K562 (cell line): ENCODE measurements around the gene ABCC11. TPM values are rescaled to one million over a fixed set of nuclear protein-coding genes. Genes with fewer than 3 reads are reported as not detected.

Experiments
- ATAC-seq: fragments of 200-7000 bp; cut with Tn5 transposase; 3 replicates; pipeline ENCODE4 v1.9.1; 2020; ENCODE audit warnings: moderate library complexity
- BruUV-seq: library from RNA; stranded (reverse); fragments of 400-500 nt; replicated peaks from 2 replicates; lab custom pipeline; 2021; lab: Mats Ljungman, UMichigan
- CTCF ChIA-PET: fragments of 300-600 bp; formaldehyde crosslinking; extraction: SDS; loops from one replicate; lab custom pipeline; 2021; ENCODE audit warnings: low intra/inter-chr PET ratio; lab: Yijun Ruan, JAX
- POLR2A ChIA-PET: fragments of 300-600, 350-650 bp; sonication (Branson Sonifier 250); formaldehyde crosslinking; extraction: SDS; loops from one replicate; lab custom pipeline; 2021; ENCODE audit warnings: antibody characterized with exemption, inconsistent platforms; lab: Yijun Ruan, JAX
- DNase-seq, 4 experiments: peaks; one replicate each; pipeline versions ENCODE4 v3.0.0 to v3.0.0-alpha.2; 2011 to 2018; ENCODE audit warnings: low spot score in 3 of 4, mixed read lengths in 3 of 4; ENCODE audit errors: extremely low read depth in 1 of 4
- FAIRE-seq: peaks from 2 replicates; lab custom pipeline; 2011; peaks lifted over from hg19 to GRCh38; lab: Jason Lieb, UNC
- H2AFZ ChIP-seq: 2 replicates; pipeline ENCODE4 v1.6.0; 2011; ENCODE audit warnings: low read depth, low read length, control low read depth, inconsistent platforms
- H3K27ac ChIP-seq: fragments of 200-600 bp; 3 replicates; pipeline ENCODE4 v1.8.0; 2011; ENCODE audit warnings: low read depth, mild to moderate bottlenecking, control low read depth, inconsistent platforms, low read length, moderate library complexity, mixed read lengths; ENCODE audit errors: extremely low read depth
- H3K27me3 ChIP-seq, 2 experiments: fragments of 300-600 bp in 1 of 2; 2 replicates in 1 of 2; 3 replicates in 1 of 2; pipeline versions ENCODE4 v1.6.0 to v1.8.0; 2011; ENCODE audit warnings: inconsistent platforms in 2 of 2, low read length in 2 of 2, mild to moderate bottlenecking in 1 of 2, mixed read lengths in 1 of 2, moderate library complexity in 1 of 2; ENCODE audit not compliant: control insufficient read depth in 2 of 2, insufficient read depth in 2 of 2
- H3K36me3 ChIP-seq: fragments of 300-600 bp; 3 replicates; pipeline ENCODE4 v1.8.0; 2011; ENCODE audit warnings: mild to moderate bottlenecking, low read length, inconsistent platforms; ENCODE audit not compliant: control insufficient read depth, insufficient read depth
- H3K4me1 ChIP-seq, 2 experiments: fragments of 200-600 bp in 1 of 2; replicated peaks in 1 of 2; 2 replicates in 1 of 2; 3 replicates in 1 of 2; pipeline versions ENCODE4 v1.5.1 to v1.8.0; 2011; ENCODE audit warnings: inconsistent platforms in 2 of 2, low read length in 2 of 2, mild to moderate bottlenecking in 1 of 2, mixed read lengths in 1 of 2, moderate library complexity in 1 of 2; ENCODE audit not compliant: control insufficient read depth in 2 of 2, insufficient read depth in 2 of 2
- H3K4me2 ChIP-seq: 2 replicates; pipeline ENCODE4 v1.6.1; 2011; ENCODE audit warnings: low read length, control low read depth, inconsistent platforms, mixed read lengths; ENCODE audit not compliant: insufficient read depth
- H3K4me3 ChIP-seq: fragments of 200-600 bp; sonication (generic), shearing (Covaris generic); 2 replicates; pipeline ENCODE4 v1.5.1; 2016; ENCODE audit warnings: control low read depth, inconsistent platforms
- H3K79me2 ChIP-seq: fragments of 200-600 bp; 3 replicates; pipeline ENCODE4 v1.8.0; 2011; ENCODE audit warnings: low read length, inconsistent platforms; ENCODE audit not compliant: control insufficient read depth, insufficient read depth
- H3K9ac ChIP-seq, 2 experiments: 2 replicates each; pipeline versions ENCODE4 v1.6.0 to v1.6.1; 2011; ENCODE audit warnings: low read depth in 2 of 2, low read length in 2 of 2, control low read depth in 1 of 2, inconsistent platforms in 1 of 2, mild to moderate bottlenecking in 1 of 2, mixed read lengths in 1 of 2; ENCODE audit not compliant: insufficient read depth in 1 of 2
- H3K9me1 ChIP-seq: one replicate; pipeline ENCODE4 v1.6.0; 2011; ENCODE audit warnings: inconsistent platforms, mild to moderate bottlenecking, low read length, moderate library complexity; ENCODE audit not compliant: control insufficient read depth, insufficient read depth
- H3K9me3 ChIP-seq: replicated peaks from 2 replicates; pipeline ENCODE4 v1.5.1; 2011; ENCODE audit warnings: low read depth, low read length, inconsistent platforms; ENCODE audit not compliant: control insufficient read depth, insufficient read depth
- H4K20me1 ChIP-seq: replicated peaks from 2 replicates; pipeline ENCODE4 v1.6.1; 2011; ENCODE audit warnings: low read length, inconsistent platforms, mixed read lengths; ENCODE audit not compliant: control insufficient read depth, insufficient read depth
- FOXP1 ChIP-seq: sonication (generic); formaldehyde crosslinking; IDR thresholded peaks from 2 replicates; pipeline ENCODE4 v1.8.0; 2022; ENCODE audit warnings: mild to moderate bottlenecking, missing genetic modification reagents
- HMGXB4 ChIP-seq: sonication (generic); formaldehyde crosslinking; IDR thresholded peaks from 2 replicates; pipeline ENCODE4 v1.8.1; 2023; ENCODE audit warnings: mild to moderate bottlenecking, missing genetic modification reagents
- KAT7 ChIP-seq: sonication (generic); formaldehyde crosslinking; IDR thresholded peaks from 2 replicates; pipeline ENCODE4 v1.8.0; 2022; ENCODE audit warnings: missing genetic modification reagents, mild to moderate bottlenecking, borderline replicate concordance
- KHSRP ChIP-seq: fragments of 450-650 bp; IDR thresholded peaks from 2 replicates; pipeline ENCODE4 v1.6.1; 2017
- NCOA2 ChIP-seq, 2 experiments: fragments of 450-650 bp; IDR thresholded peaks; 2 replicates each; pipeline ENCODE4 v1.6.1; 2018; ENCODE audit warnings: mild to moderate bottlenecking in 2 of 2, moderate library complexity in 1 of 2; ENCODE audit not compliant: partially characterized antibody in 2 of 2
- POLR2H ChIP-seq: IDR thresholded peaks from 2 replicates; pipeline ENCODE4 v1.6.1; 2016; ENCODE audit warnings: missing genetic modification characterization, low read depth, mild to moderate bottlenecking, control low read depth, missing compliant biosample characterization, moderate library complexity
- TAL1 ChIP-seq: fragments of 450-650 bp; IDR thresholded peaks from 2 replicates; pipeline ENCODE4 v1.6.1; 2016; ENCODE audit warnings: mild to moderate bottlenecking
- ZBTB1 ChIP-seq: sonication (generic); formaldehyde crosslinking; IDR thresholded peaks from 2 replicates; pipeline ENCODE4 v1.8.1; 2023; ENCODE audit warnings: missing genetic modification reagents, low read depth, mild to moderate bottlenecking, borderline replicate concordance
- ZBTB40 ChIP-seq, 2 experiments: fragments of 450-650 bp in 1 of 2; sonication (generic) in 1 of 2; formaldehyde crosslinking in 1 of 2; IDR thresholded peaks; 2 replicates each; pipeline versions ENCODE4 v1.7.1 to v1.9.0; 2016 to 2022; ENCODE audit warnings: inconsistent platforms in 1 of 2, mild to moderate bottlenecking in 1 of 2, missing genetic modification reagents in 1 of 2
- ZNF41 ChIP-seq: fragments of 250-450 bp; sonication (Bioruptor Pico); conservative IDR thresholded peaks from 2 replicates; pipeline ENCODE4 v1.4.0; 2020; ENCODE audit warnings: mild to moderate bottlenecking
- ZNF584 ChIP-seq: fragments of 200-800 bp; sonication (Bioruptor generic); IDR thresholded peaks from 2 replicates; pipeline ENCODE4 v1.6.1; 2016; ENCODE audit warnings: low read depth, mild to moderate bottlenecking, missing genetic modification characterization, missing compliant biosample characterization
- WGBS: fragments of 100-300 bp; shearing (Covaris generic); methylation state at CpG from one replicate; pipeline ENCODE4 v1.1.6; 2016; ENCODE audit warnings: low coverage, mixed read lengths; ENCODE audit not compliant: insufficient coverage; ENCODE audit errors: missing lambda C conversion rate; 5-methylcytosine and 5-hydroxymethylcytosine counted together
- in situ Hi-C: fragments of 300-500 bp; cut with MboI; formaldehyde crosslinking; loops from 4 replicates; pipeline ENCODE4 v1.15.0; 2018; ENCODE audit warnings: inconsistent platforms, mixed read lengths
- intact Hi-C: fragments of 100-400 bp; cut with micrococcal nuclease; formaldehyde crosslinking; loops from 2 replicates; pipeline ENCODE4 v1.14.2; 2022
- polyA plus RNA-seq, 8 experiments: library from polyadenylated mRNA; depleted of rRNA in 4 of 8; stranded (reverse) in 5 of 8; unstranded in 3 of 8; fragments of >200 nt; fragmentation: Nextera tagmentation in 2 of 8; fragmentation: Illumina TruSeq in 1 of 8; extraction: Ambion mirVana in 2 of 8; extraction: Trizol in 1 of 8; gene quantifications; 2 replicates each; pipeline versions ENCODE4 v1.2.1 to v1.2.3, GENCODE V29; 2011 to 2014; ENCODE audit warnings: inconsistent platforms in 1 of 8, missing spikeins in 1 of 8
- total RNA-seq, 7 experiments: library from RNA; depleted of rRNA in 6 of 7; stranded (reverse); fragments of >200 nt in 6 of 7; fragmentation: Illumina TruSeq in 2 of 7; extraction: Trizol in 2 of 7; gene quantifications; 2 replicates each; pipeline versions ENCODE4 v1.2.1 to v1.2.3, GENCODE V29; 2011 to 2021; ENCODE audit warnings: low replicate concordance in 1 of 7

ABCC11 gene
- total and polyA plus RNA-seq, 9 of the 15 experiments (the other 6 are each of a cell fraction or from before 2014, with no cell fraction given), result 0.04 to 0.14 (median 0.04) TPM; not detected in 6

- no peaks in the 10 kb centered on the region for H3K4me1 ChIP-seq
- DNase-seq, result no peak
- H3K27me3 ChIP-seq, result peaks cover 0 to 21% of the 10 kb centered on the region in 2 experiments; a peak in 3 of 5 replicates
- no peak for FAIRE-seq
- H3K36me3 ChIP-seq, result no peaks in the 10 kb centered on the region
- H3K9me1 ChIP-seq, result peaks cover 3% of the 10 kb centered on the region
- intact Hi-C loops, result no loop called here
- H3K9me3 ChIP-seq, result no peaks in the 10 kb centered on the region
- no peak overlapping the region for H3K9ac ChIP-seq
- 0% methylated on average over 5 of the region's 5 CpGs for WGBS
- H3K79me2 ChIP-seq, result no peaks in the 10 kb centered on the region
- no TSS peak for BruUV-seq
- no peak overlapping the region for H2AFZ ChIP-seq
- H4K20me1 ChIP-seq, result no peaks in the 10 kb centered on the region
- CTCF ChIA-PET, result no interaction called here
- no peak overlapping the region for H3K27ac ChIP-seq
- H3K4me3 ChIP-seq, result no peak overlapping the region
- in situ Hi-C loops, result no loop called here
- H3K4me2 ChIP-seq, result no peak overlapping the region
- POLR2A ChIA-PET, result interaction anchor here (0.6 kb wide), 1 partner anchor 409 kb away, joined by 3 read pairs; no protein-coding TSS in a partner anchor
- ATAC-seq, result no peak
- TF ChIP-seq ZBTB1 (CRISPR knock-in tag), result no peak
- no peak for TF ChIP-seq POLR2H (tag)
- TF ChIP-seq ZNF41 (CRISPR knock-in tag), result no peak
- no peak for TF ChIP-seq ZNF584
- TF ChIP-seq FOXP1 (CRISPR knock-in tag), result no peak
- TF ChIP-seq TAL1, result no peak
- no peak for TF ChIP-seq KHSRP
- TF ChIP-seq ZBTB40 (IDR thresholded peaks at IDR 0.05), result no peak
- no peak for TF ChIP-seq ZBTB40 (CRISPR knock-in tag; IDR thresholded peaks at IDR 0.05)
- TF ChIP-seq KAT7 (CRISPR knock-in tag), result no peak
- no peak for TF ChIP-seq HMGXB4 (CRISPR knock-in tag)
- TF ChIP-seq NCOA2 (IDR thresholded peaks at IDR 0.05; ENCODE audit: partially characterized antibody in 2 of 2), result no peak
Measured at GRCh38 chr16:48194828-48195556, 52.3 kb downstream of the ABCC11 start.
